HepG2 (cell line): ENCODE results near the gene SLIT1. TPM values are rescaled to one million over a fixed set of nuclear protein-coding genes. Genes with fewer than 3 reads are reported as not detected.

Experiments used
- BCL3 ChIP-seq: sonication (generic); formaldehyde crosslinking; IDR thresholded peaks from 2 replicates; pipeline ENCODE4 v1.5.1; 2020; ENCODE audit warnings: mild to moderate bottlenecking, missing genetic modification reagents, moderate library complexity
- FOSL2 ChIP-seq: sonication (generic); formaldehyde crosslinking; IDR thresholded peaks from 2 replicates; pipeline ENCODE4 v1.4.0; 2020; ENCODE audit warnings: missing genetic modification reagents
- LCORL ChIP-seq, 2 experiments: fragments of 450-650 bp in 1 of 2; sonication (generic) in 1 of 2; formaldehyde crosslinking in 1 of 2; IDR thresholded peaks; 2 replicates each; pipeline versions ENCODE4 v1.5.0 to v1.6.1; 2017 to 2020; ENCODE audit warnings: antibody characterized with exemption in 1 of 2, missing genetic modification reagents in 1 of 2
- NFATC3 ChIP-seq: sonication (generic); formaldehyde crosslinking; IDR thresholded peaks from 2 replicates; pipeline ENCODE4 v1.5.1; 2020; ENCODE audit warnings: mild to moderate bottlenecking, missing genetic modification reagents
- RAD21 ChIP-seq: fragments of 450-650 bp; formaldehyde crosslinking; IDR thresholded peaks from 2 replicates; pipeline ENCODE4 v1.5.0; 2020; ENCODE audit warnings: mild to moderate bottlenecking
- SMC3 ChIP-seq: IDR thresholded peaks from 2 replicates; pipeline ENCODE4 v1.6.1; 2011; ENCODE audit warnings: low read length, improper control_type of control experiment
- STAG1 ChIP-seq: sonication (generic); formaldehyde crosslinking; IDR thresholded peaks from 2 replicates; pipeline ENCODE4 v1.4.0; 2020; ENCODE audit warnings: missing genetic modification reagents
- ZFX ChIP-seq: sonication (generic); formaldehyde crosslinking; IDR thresholded peaks from 2 replicates; pipeline ENCODE4 v1.4.0; 2020; ENCODE audit warnings: mild to moderate bottlenecking, low read depth, missing genetic modification reagents, moderate library complexity
- ZNF138 ChIP-seq: sonication (generic); formaldehyde crosslinking; IDR thresholded peaks from 2 replicates; pipeline ENCODE4 v1.5.0; 2020; ENCODE audit warnings: mild to moderate bottlenecking, low read depth, missing genetic modification reagents
- polyA plus RNA-seq, 8 experiments: library from polyadenylated mRNA; depleted of rRNA in 3 of 8; stranded (reverse) in 7 of 8; unstranded in 1 of 8; fragments of >200 nt; fragmentation: Illumina TruSeq in 4 of 8; extraction: Trizol in 4 of 8; gene quantifications; 2 replicates each; pipeline versions ENCODE4 v1.2.1 to v1.2.3, GENCODE V29; 2011 to 2016; ENCODE audit warnings: low read depth in 4 of 8, missing spikeins in 1 of 8, mixed read lengths in 1 of 8; ENCODE audit not compliant: insufficient read depth in 1 of 8
- total RNA-seq, 5 experiments: library from RNA; depleted of rRNA; stranded (reverse); fragments of >200 nt; fragmentation: Illumina TruSeq; extraction: Trizol; gene quantifications; 2 replicates each; pipeline ENCODE4 v1.2.3, GENCODE V29; 2016; ENCODE audit warnings: low read depth in 1 of 5

The SLIT1 gene
- total and polyA plus RNA-seq, 2 of the 13 experiments (the other 11 are each of a cell fraction or from before 2014, with no cell fraction given) = 0.09 to 0.33 TPM

GRCh38 chr10:97025613-97026242 lies 160.0 kb downstream of the SLIT1 start (continued):
- TF ChIP-seq ZNF138 (CRISPR knock-in tag) = no peak
- no peak for TF ChIP-seq LCORL (IDR thresholded peaks at IDR 0.05)
- TF ChIP-seq LCORL (CRISPR knock-in tag; IDR thresholded peaks at IDR 0.05) = no peak
- TF ChIP-seq RAD21 (CRISPR knock-in tag) = 0 out of 2 replicates have a peak, but pooled peaks have one; percentile 8
- TF ChIP-seq SMC3 = peak; percentile 51
- TF ChIP-seq STAG1 = peak; percentile 68
- TF ChIP-seq FOSL2 (CRISPR knock-in tag) = 0 out of 2 replicates have a peak, but pooled peaks have one; percentile 9
- TF ChIP-seq BCL3 (CRISPR knock-in tag) = 0 out of 2 replicates have a peak, but pooled peaks have one; percentile 38
- peak; percentile 23; the same call in 1 of the 2 replicates for TF ChIP-seq ZFX (CRISPR knock-in tag)
- TF ChIP-seq NFATC3 (CRISPR knock-in tag) = 0 out of 2 replicates have a peak, but pooled peaks have one; percentile 31
- TF ChIP-seq, all 625 proteins: peak for 12
